ENCODE results near the gene OTX1. TPM values are rescaled to one million over a fixed set of nuclear protein-coding genes. Genes with fewer than 3 reads are reported as not detected.

Gene OTX1
- under 1 TPM; 0.33 to 0.34 TPM for total RNA-seq

GRCh38 chr2:63050334-63051041, at the start of gene OTX1:
Gene OTX1 (plus strand): TSS chr2:63050830. CDS start chr2:63052991, 2,161 bp downstream.

Measured in melanocyte of skin (primary cell).